Endodermal cell (in vitro differentiated cells): ENCODE data around the gene ABCA13. TPM values are rescaled to one million over a fixed set of nuclear protein-coding genes. Genes with fewer than 3 reads are reported as not detected.

Source experiments
- DNase-seq: peaks from one replicate; pipeline ENCODE4 v3.0.0-alpha.2; 2017
- H3K27ac ChIP-seq: 2 replicates; pipeline ENCODE4 v1.5.1; 2013; ENCODE audit warnings: mild to moderate bottlenecking, low read depth, low read length, moderate library complexity
- H3K27me3 ChIP-seq: 2 replicates; pipeline ENCODE4 v1.6.1; 2013; ENCODE audit warnings: mild to moderate bottlenecking, low read length, moderate library complexity; ENCODE audit not compliant: insufficient read depth, control insufficient read depth, poor library complexity, severe bottlenecking
- H3K36me3 ChIP-seq: 2 replicates; pipeline ENCODE4 v1.7.0; 2013; ENCODE audit warnings: mild to moderate bottlenecking, low read length, moderate library complexity; ENCODE audit not compliant: control insufficient read depth, insufficient read depth
- H3K4me1 ChIP-seq: one replicate; pipeline ENCODE4 v1.7.0; 2013; ENCODE audit warnings: low read length; ENCODE audit not compliant: control insufficient read depth, insufficient read depth
- H3K4me3 ChIP-seq: 2 replicates; pipeline ENCODE4 v1.5.1; 2013; ENCODE audit warnings: mild to moderate bottlenecking, low read length, moderate library complexity
- H3K9ac ChIP-seq: 2 replicates; pipeline ENCODE4 v1.6.1; 2013; ENCODE audit warnings: mild to moderate bottlenecking, low read length, moderate library complexity; ENCODE audit not compliant: poor library complexity, severe bottlenecking; ENCODE audit errors: extremely low read depth
- H3K9me3 ChIP-seq: 2 replicates; pipeline ENCODE4 v1.6.1; 2013; ENCODE audit warnings: mild to moderate bottlenecking, low read length, moderate library complexity; ENCODE audit not compliant: control insufficient read depth
- H3K27ac Mint-ChIP-seq: 2 replicates; pipeline ENCODE4 v1.8.0; 2020; ENCODE audit warnings: mixed read lengths
- H3K27me3 Mint-ChIP-seq: 2 replicates; pipeline ENCODE4 v1.8.0; 2021; ENCODE audit warnings: mild to moderate bottlenecking, mixed read lengths; ENCODE audit not compliant: insufficient read depth
- H3K36me3 Mint-ChIP-seq: 2 replicates; pipeline ENCODE4 v1.8.0; 2020; ENCODE audit warnings: low read depth, mixed read lengths
- H3K4me1 Mint-ChIP-seq: 2 replicates; pipeline ENCODE4 v1.8.0; 2020; ENCODE audit warnings: mixed read lengths
- H3K4me3 Mint-ChIP-seq: 2 replicates; pipeline ENCODE4 v1.8.0; 2020; ENCODE audit warnings: mild to moderate bottlenecking, moderate library complexity, mixed read lengths
- H3K9me3 Mint-ChIP-seq: 2 replicates; pipeline ENCODE4 v1.8.0; 2020; ENCODE audit warnings: mild to moderate bottlenecking, mixed read lengths
- WGBS, 2 experiments: methylation state at CpG; one replicate each; pipeline versions ENCODE4 v1.1.5 to v1.1.7; 2013; ENCODE audit warnings: missing lambda C conversion rate in 2 of 2, mixed read lengths in 1 of 2; ENCODE audit not compliant: insufficient coverage in 1 of 2, insufficient read length in 1 of 2; 5-methylcytosine and 5-hydroxymethylcytosine counted together
- total RNA-seq, 2 donors: library from RNA; stranded (reverse); fragmentation: NEBNext Ultra II Directional in 1 of 2; extraction: Animal tissue kit (Norgen Biotek cat#: 25700) in 1 of 2; gene quantifications; 2 replicates in 1 of 2; 3 replicates in 1 of 2; pipeline ENCODE4 v1.2.1, GENCODE V29; 2021
- TF ChIP-seq, protein P1 (sequence below): fragments of 200-600 bp; sonication (generic); conservative IDR thresholded peaks from 2 replicates; pipeline ENCODE4 v1.5.0; 2021; ENCODE audit warnings: antibody characterized with exemption, mild to moderate bottlenecking

Gene ABCA13
- total RNA-seq, 2 donors from 2014 or later = 0.04 to 0.11 TPM

DNA sequence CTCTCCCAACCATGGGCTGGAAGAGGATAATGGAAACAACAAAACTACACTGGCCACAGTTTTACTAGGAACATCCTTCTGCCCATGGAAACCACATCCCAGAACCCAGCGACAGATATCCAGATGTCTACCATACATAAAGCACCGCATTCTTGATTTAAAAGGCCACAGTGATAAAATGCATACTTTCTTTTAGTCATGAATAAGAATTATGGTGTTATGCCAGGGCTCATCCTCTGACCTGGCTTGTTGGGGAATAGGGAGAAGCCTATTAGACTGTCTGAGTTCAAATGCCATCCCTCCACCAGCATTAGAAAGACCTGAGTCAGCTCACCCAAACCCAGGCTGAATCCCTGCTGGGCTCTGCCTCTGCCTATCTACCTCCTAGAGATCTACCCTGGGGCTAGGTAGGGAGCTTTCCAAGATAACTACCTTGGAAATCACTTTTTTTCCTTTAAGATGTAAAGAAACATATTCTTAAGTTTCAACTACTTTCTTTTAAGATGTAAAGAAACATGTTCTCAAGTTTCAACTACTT is 5.2 kb downstream of the ABCA13 start:
- H3K27ac ChIP-seq = no peak overlapping the region
- H3K9me3 ChIP-seq = no peaks in the 10 kb centered on the region
- no peak overlapping the region for H3K4me3 ChIP-seq
- H3K4me3 Mint-ChIP-seq = no peak overlapping the region
- no peak overlapping the region for H3K9ac ChIP-seq
- no peaks in the 10 kb centered on the region for H3K36me3 Mint-ChIP-seq
- no peak for DNase-seq
- no peaks in the 10 kb centered on the region for H3K9me3 Mint-ChIP-seq
- no peaks in the 10 kb centered on the region for H3K27me3 ChIP-seq
- TF ChIP-seq, protein P1, sequence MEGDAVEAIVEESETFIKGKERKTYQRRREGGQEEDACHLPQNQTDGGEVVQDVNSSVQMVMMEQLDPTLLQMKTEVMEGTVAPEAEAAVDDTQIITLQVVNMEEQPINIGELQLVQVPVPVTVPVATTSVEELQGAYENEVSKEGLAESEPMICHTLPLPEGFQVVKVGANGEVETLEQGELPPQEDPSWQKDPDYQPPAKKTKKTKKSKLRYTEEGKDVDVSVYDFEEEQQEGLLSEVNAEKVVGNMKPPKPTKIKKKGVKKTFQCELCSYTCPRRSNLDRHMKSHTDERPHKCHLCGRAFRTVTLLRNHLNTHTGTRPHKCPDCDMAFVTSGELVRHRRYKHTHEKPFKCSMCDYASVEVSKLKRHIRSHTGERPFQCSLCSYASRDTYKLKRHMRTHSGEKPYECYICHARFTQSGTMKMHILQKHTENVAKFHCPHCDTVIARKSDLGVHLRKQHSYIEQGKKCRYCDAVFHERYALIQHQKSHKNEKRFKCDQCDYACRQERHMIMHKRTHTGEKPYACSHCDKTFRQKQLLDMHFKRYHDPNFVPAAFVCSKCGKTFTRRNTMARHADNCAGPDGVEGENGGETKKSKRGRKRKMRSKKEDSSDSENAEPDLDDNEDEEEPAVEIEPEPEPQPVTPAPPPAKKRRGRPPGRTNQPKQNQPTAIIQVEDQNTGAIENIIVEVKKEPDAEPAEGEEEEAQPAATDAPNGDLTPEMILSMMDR = no peak
- H3K4me1 ChIP-seq = peaks cover 4% of the 10 kb centered on the region
- no peaks in the 10 kb centered on the region for H3K27me3 Mint-ChIP-seq
- no peak overlapping the region for H3K27ac Mint-ChIP-seq
- H3K36me3 ChIP-seq = no peaks in the 10 kb centered on the region
- peaks cover 23% of the 10 kb centered on the region for H3K4me1 Mint-ChIP-seq
- WGBS, 2 experiments = 68% methylated on average over 2 of the region's 2 CpGs; no CpG with 5 or more reads in 1 of the 2 experiments

DNA sequence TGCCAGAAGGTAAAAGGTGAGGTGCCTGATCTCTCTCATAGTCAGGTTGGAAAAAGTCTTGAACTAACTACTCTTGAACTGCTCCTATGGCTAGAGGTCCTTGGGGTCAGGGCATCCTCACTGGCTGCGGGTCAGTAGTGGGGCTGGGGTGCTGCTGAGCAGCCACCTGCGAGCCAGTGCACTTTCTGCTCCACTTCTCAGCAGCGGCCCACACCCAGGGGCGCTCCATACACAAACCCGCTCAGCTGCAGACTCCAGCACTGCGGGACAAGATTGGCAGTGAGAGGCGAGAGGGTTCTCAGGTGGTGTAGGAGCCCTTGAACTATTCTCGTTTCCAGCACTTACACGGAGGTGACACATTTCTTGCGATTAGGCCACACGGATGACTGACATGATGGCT is 6.0 kb downstream of the ABCA13 start:
- H3K36me3 Mint-ChIP-seq = no peaks in the 10 kb centered on the region
- H3K9ac ChIP-seq = no peak overlapping the region
- H3K27me3 ChIP-seq = no peaks in the 10 kb centered on the region
- H3K36me3 ChIP-seq = no peaks in the 10 kb centered on the region
- no peak overlapping the region for H3K4me3 Mint-ChIP-seq
- peaks cover 4% of the 10 kb centered on the region for H3K4me1 ChIP-seq
- no peak overlapping the region for H3K4me3 ChIP-seq
- DNase-seq = no peak
- no peaks in the 10 kb centered on the region for H3K9me3 ChIP-seq
- H3K27ac ChIP-seq = no peak overlapping the region
- H3K27me3 Mint-ChIP-seq = no peaks in the 10 kb centered on the region
- H3K4me1 Mint-ChIP-seq = peaks cover 23% of the 10 kb centered on the region
- TF ChIP-seq, protein P1 = no peak
- no peaks in the 10 kb centered on the region for H3K9me3 Mint-ChIP-seq
- H3K27ac Mint-ChIP-seq = no peak overlapping the region
- WGBS, 2 experiments = 91% methylated on average over 9 to 11 of the region's 11 CpGs

DNA sequence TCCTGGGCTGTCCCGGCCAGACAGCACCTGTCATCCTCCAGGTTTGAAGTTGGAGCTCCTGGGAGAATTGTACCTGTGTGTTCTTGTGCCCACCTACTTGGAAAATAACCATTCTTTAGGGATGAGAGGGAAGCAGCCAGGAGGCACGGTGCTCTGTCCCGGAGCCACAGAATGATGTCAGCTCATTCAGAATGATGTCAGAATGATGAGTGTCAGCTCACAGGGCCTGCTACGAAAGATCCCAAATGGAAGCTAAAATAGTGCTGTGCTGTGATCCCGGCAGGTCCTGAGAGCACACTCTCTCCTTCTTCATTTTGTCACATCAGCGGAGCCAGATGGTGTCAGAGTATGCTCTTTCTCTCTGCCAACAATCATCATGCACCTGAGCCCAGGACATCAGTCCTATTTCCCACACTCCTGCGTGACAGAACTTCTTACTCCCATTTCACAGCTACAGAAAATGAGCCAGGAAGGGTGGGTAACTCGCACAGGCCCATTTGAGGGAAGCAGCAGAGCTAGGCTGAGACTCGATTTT is 8.3 kb downstream of the ABCA13 start:
- no peak overlapping the region for H3K4me3 ChIP-seq
- WGBS, 2 experiments = 90 to 100% methylated on average over 3 to 9 of the region's 9 CpGs
- H3K27ac Mint-ChIP-seq = no peak overlapping the region

More for the DNA sequence above, 8.3 kb downstream of the ABCA13 start:
- Histone ChIP-seq H3K4me1 (peaks cover 4% of the 10 kb centered on the region), H3K27me3 (no peaks in the 10 kb centered on the region), H3K27ac (no peak overlapping the region), H3K9me3 (no peaks in the 10 kb centered on the region), H3K36me3 (no peaks in the 10 kb centered on the region), H3K9ac (no peak overlapping the region)
- H3K4me1 Mint-ChIP-seq = peaks cover 34% of the 10 kb centered on the region
- TF ChIP-seq, protein P1 = no peak
- no peaks in the 10 kb centered on the region for H3K27me3 Mint-ChIP-seq
- H3K4me3 Mint-ChIP-seq = no peak overlapping the region
- DNase-seq = no peak
- no peaks in the 10 kb centered on the region for H3K9me3 Mint-ChIP-seq
- no peaks in the 10 kb centered on the region for H3K36me3 Mint-ChIP-seq
